Right forelimb (tissue), 1 donor: Measurements from ENCODE around the gene CDH4.
"Not testable (repeated sequence)": the region's sequence is repeated elsewhere in the genome, so short reads cannot be mapped to it uniquely, and the experiment has no call there.

ENCODE experiments used
- DNase-seq: peaks from one replicate; pipeline ENCODE4 v3.0.0-alpha.2; 2018

CDH4 gene

GRCh38 chr20:61966492-61967244 is 714.6 kb downstream of the CDH4 start:
- DNase-seq = no peak

GRCh38 chr20:61967300-61967699 is 715.2 kb downstream of the CDH4 start:
- DNase-seq = no peak

- DNase-seq = no peak
These were observed 716.2 kb downstream of the CDH4 start for GRCh38 chr20:61968036-61968810.

GRCh38 chr20:61968932-61969331 is 716.9 kb downstream of the CDH4 start:
- no peak for DNase-seq

GRCh38 chr20:61969806-61970205 is 717.7 kb downstream of the CDH4 start:
- no peak for DNase-seq

- DNase-seq = no peak
These were observed 718.3 kb downstream of the CDH4 start for GRCh38 chr20:61970357-61970756.

GRCh38 chr20:61971595-61971994 is 719.5 kb downstream of the CDH4 start:
- not testable (repeated sequence) for DNase-seq

GRCh38 chr20:61972636-61973508 is 720.8 kb downstream of the CDH4 start:
- no peak for DNase-seq

- DNase-seq = no peak
These were observed 721.7 kb downstream of the CDH4 start for GRCh38 chr20:61973515-61974356.

- no peak for DNase-seq
These were observed 722.2 kb downstream of the CDH4 start for GRCh38 chr20:61974357-61974665.

- DNase-seq = no peak
These were observed 723.5 kb downstream of the CDH4 start for GRCh38 chr20:61975407-61976129.

- no peak for DNase-seq
These were observed 724.2 kb downstream of the CDH4 start for GRCh38 chr20:61976263-61976643.

GRCh38 chr20:61976644-61977418 is 724.8 kb downstream of the CDH4 start:
- DNase-seq = no peak

GRCh38 chr20:61977419-61977786 is 725.3 kb downstream of the CDH4 start:
- no peak for DNase-seq

- no peak for DNase-seq
These were observed 726.4 kb downstream of the CDH4 start for GRCh38 chr20:61978491-61978890.

GRCh38 chr20:61979090-61979489 is 727.0 kb downstream of the CDH4 start:
- no peak for DNase-seq

- DNase-seq = no peak
These were observed 727.9 kb downstream of the CDH4 start for GRCh38 chr20:61979701-61980635.

- no peak for DNase-seq
These were observed 728.9 kb downstream of the CDH4 start for GRCh38 chr20:61980647-61981583.

- DNase-seq = not testable (repeated sequence)
These were observed 729.6 kb downstream of the CDH4 start for GRCh38 chr20:61981691-61982090.
